Right lobe of liver (tissue), 6 donors: ENCODE data around the gene SLC39A5. TPM values are rescaled to one million over a fixed set of nuclear protein-coding genes. Genes with fewer than 3 reads are reported as not detected.

Source experiments
- ATAC-seq, 4 donors: fragments of 200-7000 bp; cut with Tn5 transposase; one replicate each; pipeline ENCODE4 v1.9.1; 2020; ENCODE audit warnings: mild to moderate bottlenecking in 4 of 4, moderate library complexity in 4 of 4
- DNase-seq, 3 donors: peaks; one replicate each; pipeline ENCODE4 v3.0.0-alpha.2; 2020
- H3K27ac ChIP-seq, 3 donors: fragments of 200-600 bp; one replicate each; pipeline ENCODE4 v1.8.0; 2022
- H3K27me3 ChIP-seq, 2 donors: fragments of 200-600 bp; one replicate each; pipeline ENCODE4 v1.8.0; 2022
- H3K36me3 ChIP-seq, 4 donors: fragments of 200-600 bp; sonication (generic) in 1 of 4; one replicate each; pipeline versions ENCODE4 v1.5.1 to v1.8.0; 2017 to 2022; ENCODE audit warnings: control low read depth in 1 of 4
- H3K4me1 ChIP-seq, 4 donors: fragments of 200-600 bp; sonication (generic) in 1 of 4; one replicate each; pipeline versions ENCODE4 v1.5.1 to v1.8.0; 2017 to 2022; ENCODE audit warnings: control low read depth in 1 of 4
- H3K4me3 ChIP-seq, 3 donors: fragments of 200-600 bp; one replicate each; pipeline ENCODE4 v1.8.0; 2022
- H3K9me3 ChIP-seq, 4 donors: fragments of 200-600 bp; sonication (generic) in 1 of 4; one replicate each; pipeline versions ENCODE4 v1.5.1 to v1.8.0; 2017 to 2022; ENCODE audit warnings: control low read depth in 1 of 4
- CTCF ChIP-seq, 4 donors: fragments of 200-600 bp in 3 of 4; fragments of 450-650 bp in 1 of 4; IDR thresholded peaks; one replicate each; pipeline versions ENCODE4 v1.5.1 to v1.8.0; 2016 to 2022; ENCODE audit warnings: antibody characterized with exemption in 4 of 4, mild to moderate bottlenecking in 2 of 4
- POLR2A ChIP-seq: fragments of 450-650 bp; IDR thresholded peaks from one replicate; pipeline ENCODE4 v1.6.1; 2017; ENCODE audit warnings: antibody characterized with exemption, mild to moderate bottlenecking
- WGBS: methylation state at CpG from one replicate; pipeline ENCODE4 v1.1.6; 2018; ENCODE audit warnings: low coverage, low lambda C conversion rate; ENCODE audit not compliant: insufficient coverage; ENCODE audit errors: missing lambda C conversion rate; 5-methylcytosine and 5-hydroxymethylcytosine counted together
- intact Hi-C, 2 donors: fragments of 100-400 bp; cut with DNase I; formaldehyde crosslinking; loops; one replicate each; pipeline versions ENCODE4 v1.11.2 to v1.14.1; 2022
- total RNA-seq, 6 experiments: library from RNA; depleted of rRNA in 2 of 6; stranded (reverse); fragments of >200 nt in 2 of 6; fragmentation: NEBNext Ultra II Directional in 3 of 6; extraction: Animal tissue kit (Norgen Biotek cat#: 25700) in 3 of 6; gene quantifications; one replicate each; pipeline versions ENCODE4 v1.1.0 to v1.2.4, GENCODE V29; 2016 to 2023
- donor health status: DM: no; HTN: yes; CAD: no.
- donor health status: DM: no; HTN: no; CAD: no.
- donor health status: DM: no; HTN: no; CAD: no.
- donor health status: DM: no; HTN: yes; CAD: no.
- donor health status: DM: no; HTN: yes; CAD: no.

SLC39A5 gene
- total RNA-seq, 6 experiments from 2014 or later: 39.7 to 209 (median 110) TPM

GRCh38 chr12:56202838-56203237, 27.0 kb upstream of the SLC39A5 start:
- DNase-seq: no peak
- H3K4me1 ChIP-seq: peaks cover 0 to 7% (median 0%) of the 10 kb centered on the region in 4 donors
- TF ChIP-seq CTCF (IDR thresholded peaks at IDR 0.05) (no peak), POLR2A (no peak)
- H3K9me3 ChIP-seq: no peaks in the 10 kb centered on the region
- 68% methylated on average over 2 of the region's 2 CpGs for WGBS
- no peak overlapping the region for H3K4me3 ChIP-seq
- H3K27ac ChIP-seq: no peak overlapping the region
- intact Hi-C loops: no loop called here
- no peak for ATAC-seq
- H3K27me3 ChIP-seq: no peaks in the 10 kb centered on the region
- peaks cover 0 to 23% (median 14%) of the 10 kb centered on the region in 4 donors for H3K36me3 ChIP-seq

DNA sequence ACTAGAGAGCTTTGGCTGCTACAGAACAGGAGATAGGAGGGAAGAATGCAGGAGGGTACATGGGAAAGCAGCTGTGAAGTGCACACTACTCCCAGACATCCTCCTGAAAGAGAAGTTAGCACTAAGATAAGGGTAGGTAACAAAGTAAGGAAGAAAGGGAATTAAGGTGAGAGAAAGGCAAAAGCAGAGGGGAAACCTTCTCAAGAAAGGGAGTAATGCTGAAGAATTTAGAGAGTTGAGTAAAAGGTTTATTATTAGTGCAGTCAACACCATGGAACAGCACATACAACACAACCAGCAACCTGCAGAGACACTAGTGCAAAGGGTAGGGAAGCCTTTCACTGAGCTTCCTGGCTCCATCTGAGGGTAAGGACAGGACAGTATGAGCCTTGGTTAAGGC, 25.6 kb upstream of the SLC39A5 start:
- H3K27ac ChIP-seq: no peak overlapping the region
- no peak overlapping the region for H3K4me3 ChIP-seq
- intact Hi-C loops: no loop called here
- H3K4me1 ChIP-seq: peaks cover 0 to 7% (median 0%) of the 10 kb centered on the region in 4 donors
- no peaks in the 10 kb centered on the region for H3K27me3 ChIP-seq
- H3K9me3 ChIP-seq: no peaks in the 10 kb centered on the region
- H3K36me3 ChIP-seq: peaks cover 0 to 33% (median 17%) of the 10 kb centered on the region in 4 donors
- no peak for DNase-seq
- TF ChIP-seq POLR2A (no peak), CTCF (IDR thresholded peaks at IDR 0.05) (no peak)
- no peak for ATAC-seq

GRCh38 chr12:56205445-56205844, 24.4 kb upstream of the SLC39A5 start:
- DNase-seq (no peak), ATAC-seq (no peak)
- H3K27me3 ChIP-seq: no peaks in the 10 kb centered on the region
- intact Hi-C loops: no loop called here
- no peaks in the 10 kb centered on the region for H3K9me3 ChIP-seq
- H3K27ac ChIP-seq: no peak overlapping the region
- peaks cover 0 to 7% (median 0%) of the 10 kb centered on the region in 4 donors for H3K4me1 ChIP-seq
- H3K4me3 ChIP-seq: no peak overlapping the region
- H3K36me3 ChIP-seq: peaks cover 5 to 44% (median 26%) of the 10 kb centered on the region in 4 donors
- TF ChIP-seq CTCF (IDR thresholded peaks at IDR 0.05): no peak
- TF ChIP-seq POLR2A: no peak

DNA sequence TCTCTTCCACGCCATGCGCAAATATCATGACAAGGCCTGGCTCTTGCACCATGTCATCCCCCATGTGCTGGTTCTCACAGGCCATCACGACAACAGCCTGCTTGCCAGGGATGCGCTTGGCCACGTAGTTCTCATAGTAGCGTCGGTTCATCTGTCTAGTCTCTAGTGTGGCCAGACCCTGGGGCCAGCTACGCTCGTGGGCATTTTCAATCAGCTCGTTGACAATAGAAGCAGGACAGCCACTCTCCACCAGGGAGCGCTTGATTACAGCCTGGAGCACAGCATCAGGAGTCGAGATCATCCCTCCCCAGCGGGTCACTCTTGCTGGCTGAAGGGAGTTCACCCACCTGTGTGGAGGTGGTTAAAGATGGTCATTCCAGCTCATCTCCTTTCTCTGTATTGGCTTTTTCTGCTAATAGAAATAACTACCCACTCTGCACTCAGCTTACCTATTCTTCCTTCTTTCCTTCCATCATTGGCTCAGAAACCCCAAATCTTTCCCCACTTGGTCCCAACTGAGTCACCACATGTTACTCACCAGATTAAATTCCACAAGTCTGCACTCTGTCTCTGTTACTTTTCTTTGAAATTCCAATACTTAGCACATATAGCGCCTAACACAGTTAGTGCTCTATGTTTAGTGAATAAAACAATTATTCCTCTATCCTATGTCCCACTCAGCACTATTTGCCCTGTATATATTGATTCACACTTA, 23.2 kb upstream of the SLC39A5 start:
- intact Hi-C loops: no loop called here
- no peak overlapping the region for H3K27ac ChIP-seq
- no peak overlapping the region for H3K4me3 ChIP-seq
- H3K27me3 ChIP-seq: no peaks in the 10 kb centered on the region
- peaks cover 0 to 7% (median 0%) of the 10 kb centered on the region in 4 donors for H3K4me1 ChIP-seq
- TF ChIP-seq CTCF (IDR thresholded peaks at IDR 0.05) (peak; percentile 44 to 62 (median 52)), POLR2A (no peak)
- ATAC-seq (peak; percentile 82 to 85 (median 84)), DNase-seq (peak in 2 of 3 donors; percentile 45 to 57)
- H3K9me3 ChIP-seq: no peaks in the 10 kb centered on the region
- WGBS: 55% methylated on average over 8 of the region's 14 CpGs
- peaks cover 5 to 54% (median 27%) of the 10 kb centered on the region in 4 donors for H3K36me3 ChIP-seq
